GM18508 (cell line): ENCODE data around the gene RTEL1.
"Not testable (repeated sequence)": the region's sequence is repeated elsewhere in the genome, so short reads cannot be mapped to it uniquely, and the experiment has no call there.

Experiments
- ATAC-seq: cut with Tn5 transposase; IDR thresholded peaks from one replicate; pipeline ENCODE4 v1.9.1; 2021; ENCODE audit warnings: moderate number of reproducible peaks; ENCODE audit not compliant: insufficient read depth, unreplicated experiment

The RTEL1 gene

GRCh38 chr20:63657937-63658748 lies at the start of gene RTEL1:
Gene RTEL1, plus strand, starts transcription at chr20:63658312. Its CDS starts 1,091 bp downstream, at chr20:63659403.
- ATAC-seq = peak; percentile 53

GRCh38 chr20:63610581-63611435 lies 47.3 kb upstream of the RTEL1 start:
- no peak for ATAC-seq

GRCh38 chr20:63611646-63612045 lies 46.5 kb upstream of the RTEL1 start:
- no peak for ATAC-seq

- ATAC-seq = no peak
These were observed 45.7 kb upstream of the RTEL1 start for GRCh38 chr20:63612276-63612931.

- not testable (repeated sequence) for ATAC-seq
These were observed 44.1 kb upstream of the RTEL1 start for GRCh38 chr20:63613863-63614594.

GRCh38 chr20:63617092-63617875 lies 40.8 kb upstream of the RTEL1 start:
- no peak for ATAC-seq

- ATAC-seq = no peak
These were observed 40.2 kb upstream of the RTEL1 start for GRCh38 chr20:63617876-63618265.

- no peak for ATAC-seq
These were observed 39.7 kb upstream of the RTEL1 start for GRCh38 chr20:63618291-63618980.

GRCh38 chr20:63619086-63619485 lies 39.0 kb upstream of the RTEL1 start:
- ATAC-seq = no peak

GRCh38 chr20:63619505-63619904 lies 38.6 kb upstream of the RTEL1 start:
- no peak for ATAC-seq

- no peak for ATAC-seq
These were observed 37.1 kb upstream of the RTEL1 start for GRCh38 chr20:63620991-63621390.

GRCh38 chr20:63622096-63622495 lies 36.0 kb upstream of the RTEL1 start:
- no peak for ATAC-seq

- ATAC-seq = no peak
These were observed 35.4 kb upstream of the RTEL1 start for GRCh38 chr20:63622732-63623131.

GRCh38 chr20:63624486-63624885 lies 33.6 kb upstream of the RTEL1 start:
- no peak for ATAC-seq

GRCh38 chr20:63625771-63626423 lies 32.2 kb upstream of the RTEL1 start:
- ATAC-seq = no peak

- peak; percentile 12 for ATAC-seq
These were observed 31.5 kb upstream of the RTEL1 start, which contains the start of gene GMEB2 for GRCh38 chr20:63626424-63627128. Gene GMEB2, minus strand, starts transcription at chr20:63627101. Its CDS starts 7,704 bp downstream, at chr20:63619397.

- ATAC-seq = peak; percentile 59
These were observed 30.9 kb upstream of the RTEL1 start for GRCh38 chr20:63627129-63627750.
